Retinal pigment epithelial cell (primary cell): ENCODE data around the gene EXOC1L.

Source experiments
- DNase-seq: peaks from one replicate; pipeline ENCODE4 v3.0.0-alpha.2; 2010; ENCODE audit warnings: low read depth
- H3K4me3 ChIP-seq: 2 replicates; pipeline ENCODE4 v1.5.1; 2011; ENCODE audit warnings: mild to moderate bottlenecking, low read length, control low read depth, moderate library complexity
- CTCF ChIP-seq: conservative IDR thresholded peaks from 2 replicates; pipeline ENCODE4 v1.5.1; 2011; ENCODE audit warnings: low read depth, low read length, control low read depth, inconsistent platforms

Gene EXOC1L

GRCh38 chr4:55817691-55818090 lies 1.9 kb upstream of the EXOC1L start:
- TF ChIP-seq CTCF: no peak
- H3K4me3 ChIP-seq: no peak overlapping the region
- no peak for DNase-seq

- no peak for TF ChIP-seq CTCF
- no peak overlapping the region for H3K4me3 ChIP-seq
- no peak for DNase-seq
Measured at GRCh38 chr4:55820279-55820678, 689 bp downstream of the EXOC1L start.

GRCh38 chr4:55822329-55822728 lies 2.7 kb downstream of the EXOC1L start:
- TF ChIP-seq CTCF: no peak

GRCh38 chr4:55824865-55825264 lies 5.3 kb downstream of the EXOC1L start:
- H3K4me3 ChIP-seq: no peak overlapping the region
- TF ChIP-seq CTCF: no peak
- DNase-seq: no peak

More at GRCh38 chr4:55822329-55822728, 2.7 kb downstream of the EXOC1L start:
- DNase-seq: no peak
- no peak overlapping the region for H3K4me3 ChIP-seq

- no peak overlapping the region for H3K4me3 ChIP-seq
- no peak for DNase-seq
- no peak for TF ChIP-seq CTCF
Measured at GRCh38 chr4:55826986-55827385, 7.4 kb downstream of the EXOC1L start.

GRCh38 chr4:55827582-55827981 lies 8.0 kb downstream of the EXOC1L start:
- H3K4me3 ChIP-seq: no peak overlapping the region
- no peak for TF ChIP-seq CTCF
- no peak for DNase-seq

- no peak for TF ChIP-seq CTCF
- H3K4me3 ChIP-seq: no peak overlapping the region
- DNase-seq: no peak
Measured at GRCh38 chr4:55830048-55830447, 10.5 kb downstream of the EXOC1L start.
